HFF-Myc (cell line): ENCODE measurements around the gene COASY.
A peak's percentile ranks its signal among the peaks of the same experiment; 100 is the strongest.

ENCODE experiments used
- DNase-seq: peaks from one replicate; pipeline ENCODE4 v3.0.0-alpha.2; 2011; ENCODE audit warnings: low read depth; ENCODE audit errors: extremely low read depth
- H3K4me3 ChIP-seq: replicated peaks from 2 replicates; pipeline ENCODE4 v1.5.1; 2011; ENCODE audit warnings: low read depth, mild to moderate bottlenecking, control low read depth, low read length
- CTCF ChIP-seq: IDR thresholded peaks from 2 replicates; pipeline ENCODE4 v1.5.1; 2012; ENCODE audit warnings: mild to moderate bottlenecking, low read depth, low read length, control low read depth; ENCODE audit errors: missing control alignments

Gene COASY

GRCh38 chr17:42563143-42563509 is 1.2 kb downstream of the COASY start:
- H3K4me3 ChIP-seq = peak overlapping the region; percentile 99
- DNase-seq = no peak
- TF ChIP-seq CTCF = no peak

GRCh38 chr17:42563543-42563942 is 1.6 kb downstream of the COASY start:
- DNase-seq = no peak
- peak overlapping the region; percentile 99 for H3K4me3 ChIP-seq
- TF ChIP-seq CTCF = no peak

GRCh38 chr17:42563950-42564349 is 2.0 kb downstream of the COASY start:
- DNase-seq = no peak
- H3K4me3 ChIP-seq = peak overlapping the region; percentile 99
- TF ChIP-seq CTCF = no peak

GRCh38 chr17:42564815-42565522 is 3.0 kb downstream of the COASY start:
- no peak for TF ChIP-seq CTCF
- H3K4me3 ChIP-seq = no peak overlapping the region
- DNase-seq = no peak

- H3K4me3 ChIP-seq = no peak overlapping the region
- no peak for TF ChIP-seq CTCF
- DNase-seq = no peak
Observed at GRCh38 chr17:42565523-42566214, 3.7 kb downstream of the COASY start.

- no peak for DNase-seq
- peak overlapping the region; percentile 80 for H3K4me3 ChIP-seq
- TF ChIP-seq CTCF = no peak
Observed at GRCh38 chr17:42566215-42566882, 4.4 kb downstream of the COASY start.
